Gastrocnemius medialis (tissue), 4 donors: ENCODE results near the gene KCNQ1. TPM values are rescaled to one million over a fixed set of nuclear protein-coding genes. Genes with fewer than 3 reads are reported as not detected.
A peak's percentile ranks its signal among the peaks of the same experiment; 100 is the strongest.

Experiments used
- ATAC-seq, 2 donors: fragments of 150-250 bp; one replicate each; pipeline ENCODE4 v1.9.1; 2016
- DNase-seq, 2 donors: peaks; one replicate each; pipeline ENCODE4 v3.0.0-alpha.2; 2019
- H3K27ac ChIP-seq, 4 donors: fragments of 200-600 bp; sonication (generic); 1 replicate in 1 of 4; 2 replicates in 3 of 4; pipeline ENCODE4 v1.5.1; 2016 to 2018; ENCODE audit warnings: mild to moderate bottlenecking in 2 of 4, moderate library complexity in 1 of 4
- H3K27me3 ChIP-seq, 3 donors: fragments of 200-600 bp; sonication (generic) in 2 of 3; 1 replicate in 1 of 3; 2 replicates in 2 of 3; pipeline versions ENCODE4 v1.5.1 to v1.6.0; 2016 to 2019; ENCODE audit warnings: mild to moderate bottlenecking in 1 of 3, moderate library complexity in 1 of 3
- H3K36me3 ChIP-seq, 2 donors: fragments of 200-600 bp; sonication (generic) in 1 of 2; one replicate each; pipeline ENCODE4 v1.5.1; 2017 to 2018
- H3K4me1 ChIP-seq, 2 donors: fragments of 200-600 bp; sonication (generic) in 1 of 2; one replicate each; pipeline ENCODE4 v1.5.1; 2016 to 2017; ENCODE audit warnings: mild to moderate bottlenecking in 2 of 2
- H3K4me3 ChIP-seq, 4 donors: fragments of 200-600 bp; sonication (generic) in 3 of 4; 1 replicate in 1 of 4; 2 replicates in 3 of 4; pipeline ENCODE4 v1.5.1; 2016 to 2019; ENCODE audit warnings: mild to moderate bottlenecking in 2 of 4
- H3K9me3 ChIP-seq, 3 donors: fragments of 200-600 bp; sonication (generic) in 2 of 3; 1 replicate in 1 of 3; 2 replicates in 2 of 3; pipeline ENCODE4 v1.5.1; 2016 to 2019
- CTCF ChIP-seq, 5 experiments: fragments of 450-650 bp in 3 of 5; fragments of 200-600 bp in 2 of 5; sonication (generic) in 2 of 5; IDR thresholded peaks in 4 of 5; conservative IDR thresholded peaks in 1 of 5; 1 replicate in 4 of 5; 2 replicates in 1 of 5; pipeline ENCODE4 v1.5.1; 2016 to 2019; ENCODE audit warnings: antibody characterized with exemption in 5 of 5, mild to moderate bottlenecking in 3 of 5, moderate library complexity in 3 of 5
- POLR2A ChIP-seq, 2 donors: fragments of 450-650 bp; IDR thresholded peaks; one replicate each; pipeline ENCODE4 v1.6.1; 2017; ENCODE audit warnings: antibody characterized with exemption in 2 of 2, mild to moderate bottlenecking in 2 of 2, moderate library complexity in 2 of 2
- in situ Hi-C, 4 donors: fragments of 200-750 bp; cut with MboI; loops; one replicate each; pipeline versions ENCODE4 v1.15.0 to v1.8.0; 2017; ENCODE audit warnings: low sequenced_read_pairs in 4 of 4
- intact Hi-C: fragments of 100-400 bp; cut with DNase I; formaldehyde crosslinking; loops from one replicate; pipeline ENCODE4 v1.15.1; 2023; ENCODE audit warnings: low total_unique reads
- total RNA-seq, 4 donors: library from RNA; depleted of rRNA; stranded (reverse); fragments of >200 nt; gene quantifications; one replicate each; pipeline versions ENCODE4 v1.1.0 to v1.2.3, GENCODE V29; 2016

KCNQ1 gene
- total RNA-seq, 4 donors from 2014 or later = 0.15 to 1.00 (median 0.67) TPM

- Histone ChIP-seq H3K4me3 (no peak overlapping the region), H3K27me3 (no peaks in the 10 kb centered on the region), H3K36me3 (peaks cover 0 to 27% of the 10 kb centered on the region in 2 donors), H3K9me3 (no peaks in the 10 kb centered on the region), H3K27ac (no peak overlapping the region), H3K4me1 (peaks cover 18 to 22% of the 10 kb centered on the region in 2 donors)
- in situ Hi-C loops (no loop called here), intact Hi-C loops (no loop called here)
- DNase-seq = no peak
- no peak for ATAC-seq
- TF ChIP-seq CTCF (IDR thresholded peaks at IDR 0.05 in 4 of 5, conservative IDR thresholded peaks at IDR 0.05 in 1 of 5) (no peak), POLR2A (IDR thresholded peaks at IDR 0.05) (no peak)
These were observed 47.8 kb upstream of the KCNQ1 start for GRCh38 chr11:2397005-2397404.

GRCh38 chr11:2398664-2399355, 46.0 kb upstream of the KCNQ1 start:
- no peak for ATAC-seq

GRCh38 chr11:2399488-2400068, 45.2 kb upstream of the KCNQ1 start:
- Histone ChIP-seq H3K4me1 (peaks cover 22 to 26% of the 10 kb centered on the region in 2 donors), H3K27ac (peak overlapping the region; percentile 97 to 100 (median 98)), H3K9me3 (no peaks in the 10 kb centered on the region), H3K36me3 (peaks cover 0 to 42% of the 10 kb centered on the region in 2 donors), H3K4me3 (peak overlapping the region; percentile 82 to 98 (median 85)), H3K27me3 (no peaks in the 10 kb centered on the region)
- TF ChIP-seq POLR2A (IDR thresholded peaks at IDR 0.05) = no peak
- no peak for TF ChIP-seq CTCF (IDR thresholded peaks at IDR 0.05 in 4 of 5, conservative IDR thresholded peaks at IDR 0.05 in 1 of 5)
- ATAC-seq = peak; percentile 13 to 21
- DNase-seq = no peak
- in situ Hi-C loops = loop anchor here in 2 of 4 donors (25.0 kb wide), 1 partner anchor 212 kb away; no protein-coding TSS in a partner anchor
- intact Hi-C loops = loop anchor here (1.0 to 5.0 kb wide), 4 partner anchors 9 to 1887 kb away; no protein-coding TSS in a partner anchor

More at GRCh38 chr11:2398664-2399355, 46.0 kb upstream of the KCNQ1 start:
- Histone ChIP-seq H3K27ac (peak overlapping the region; percentile 97 to 100 (median 98)), H3K36me3 (peaks cover 0 to 42% of the 10 kb centered on the region in 2 donors), H3K4me3 (peak overlapping the region in 3 of 4 donors; percentile 82 to 86 (median 84)), H3K27me3 (no peaks in the 10 kb centered on the region), H3K9me3 (no peaks in the 10 kb centered on the region), H3K4me1 (peaks cover 22 to 26% of the 10 kb centered on the region in 2 donors)
- DNase-seq = no peak
- intact Hi-C loops (loop anchor here (1.0 kb wide), 1 partner anchor 9 kb away; no protein-coding TSS in a partner anchor), in situ Hi-C loops (no loop called here)
- TF ChIP-seq CTCF (IDR thresholded peaks at IDR 0.05 in 4 of 5, conservative IDR thresholded peaks at IDR 0.05 in 1 of 5) = no peak

GRCh38 chr11:2400069-2400761, 44.6 kb upstream of the KCNQ1 start, which contains the start of gene TSSC4:
Gene TSSC4, plus strand, starts transcription at chr11:2400750. Its CDS starts 1,884 bp downstream, at chr11:2402634.
- Histone ChIP-seq H3K27ac (peak within 1 kb of the TSS; percentile 97 to 100 (median 98)), H3K4me1 (peaks cover 22 to 26% of the 10 kb centered on the region in 2 donors), H3K36me3 (peaks cover 0 to 42% of the 10 kb centered on the region in 2 donors), H3K4me3 (peak within 1 kb of the TSS; percentile 84 to 100 (median 97)), H3K27me3 (no peaks in the 10 kb centered on the region), H3K9me3 (no peaks in the 10 kb centered on the region)
- in situ Hi-C loops (loop anchor here in 2 of 4 donors (25.0 kb wide), 1 partner anchor 213 kb away; no protein-coding TSS in a partner anchor), intact Hi-C loops (loop anchor here (1.0 to 5.0 kb wide), 3 partner anchors 22 to 1888 kb away; no protein-coding TSS in a partner anchor)
- peak; percentile 96 to 97 for ATAC-seq
- peak; percentile 100 for DNase-seq
- TF ChIP-seq CTCF (IDR thresholded peaks at IDR 0.05 in 4 of 5, conservative IDR thresholded peaks at IDR 0.05 in 1 of 5) (peak; percentile 95 to 99 (median 98)), POLR2A (IDR thresholded peaks at IDR 0.05) (peak; percentile 91 to 97)
